Fibroblast of pulmonary artery (primary cell): ENCODE measurements around the gene PPP2R5C.

Experiments
- DNase-seq: peaks from one replicate; pipeline ENCODE4 v3.0.0-alpha.2; 2010; ENCODE audit warnings: low read depth
- H3K4me3 ChIP-seq: replicated peaks from 2 replicates; pipeline ENCODE4 v1.5.1; 2011; ENCODE audit warnings: low read depth, mild to moderate bottlenecking, control low read depth, low read length, moderate library complexity
- TF ChIP-seq, protein P1 (sequence below): IDR thresholded peaks from 2 replicates; pipeline ENCODE4 v1.5.1; 2011; ENCODE audit warnings: mild to moderate bottlenecking, control low read depth, low read length, inconsistent platforms; ENCODE audit errors: missing control alignments

The PPP2R5C gene

DNA sequence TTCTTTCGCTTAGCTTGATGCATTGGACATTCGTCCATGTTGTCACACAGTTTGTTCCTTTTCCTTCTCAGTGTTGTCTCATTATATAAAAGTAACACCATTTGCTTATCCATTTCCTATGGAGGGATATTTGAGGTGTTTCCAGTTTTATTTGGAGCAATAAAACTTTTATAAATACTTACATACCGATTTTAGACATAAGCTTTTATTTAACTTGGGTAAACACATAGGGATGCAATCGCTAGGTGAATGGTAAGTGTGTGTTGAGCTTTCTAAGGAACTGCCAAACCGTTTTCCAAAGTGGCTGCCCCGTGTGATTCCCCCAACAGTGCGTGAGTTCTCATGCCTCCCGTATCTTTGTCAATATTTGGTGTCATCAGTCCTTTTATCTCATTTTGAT lies 107.7 kb downstream of the PPP2R5C start:
- TF ChIP-seq, protein P1, sequence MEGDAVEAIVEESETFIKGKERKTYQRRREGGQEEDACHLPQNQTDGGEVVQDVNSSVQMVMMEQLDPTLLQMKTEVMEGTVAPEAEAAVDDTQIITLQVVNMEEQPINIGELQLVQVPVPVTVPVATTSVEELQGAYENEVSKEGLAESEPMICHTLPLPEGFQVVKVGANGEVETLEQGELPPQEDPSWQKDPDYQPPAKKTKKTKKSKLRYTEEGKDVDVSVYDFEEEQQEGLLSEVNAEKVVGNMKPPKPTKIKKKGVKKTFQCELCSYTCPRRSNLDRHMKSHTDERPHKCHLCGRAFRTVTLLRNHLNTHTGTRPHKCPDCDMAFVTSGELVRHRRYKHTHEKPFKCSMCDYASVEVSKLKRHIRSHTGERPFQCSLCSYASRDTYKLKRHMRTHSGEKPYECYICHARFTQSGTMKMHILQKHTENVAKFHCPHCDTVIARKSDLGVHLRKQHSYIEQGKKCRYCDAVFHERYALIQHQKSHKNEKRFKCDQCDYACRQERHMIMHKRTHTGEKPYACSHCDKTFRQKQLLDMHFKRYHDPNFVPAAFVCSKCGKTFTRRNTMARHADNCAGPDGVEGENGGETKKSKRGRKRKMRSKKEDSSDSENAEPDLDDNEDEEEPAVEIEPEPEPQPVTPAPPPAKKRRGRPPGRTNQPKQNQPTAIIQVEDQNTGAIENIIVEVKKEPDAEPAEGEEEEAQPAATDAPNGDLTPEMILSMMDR, result no peak
- no peak for DNase-seq
- H3K4me3 ChIP-seq, result no peak overlapping the region

DNA sequence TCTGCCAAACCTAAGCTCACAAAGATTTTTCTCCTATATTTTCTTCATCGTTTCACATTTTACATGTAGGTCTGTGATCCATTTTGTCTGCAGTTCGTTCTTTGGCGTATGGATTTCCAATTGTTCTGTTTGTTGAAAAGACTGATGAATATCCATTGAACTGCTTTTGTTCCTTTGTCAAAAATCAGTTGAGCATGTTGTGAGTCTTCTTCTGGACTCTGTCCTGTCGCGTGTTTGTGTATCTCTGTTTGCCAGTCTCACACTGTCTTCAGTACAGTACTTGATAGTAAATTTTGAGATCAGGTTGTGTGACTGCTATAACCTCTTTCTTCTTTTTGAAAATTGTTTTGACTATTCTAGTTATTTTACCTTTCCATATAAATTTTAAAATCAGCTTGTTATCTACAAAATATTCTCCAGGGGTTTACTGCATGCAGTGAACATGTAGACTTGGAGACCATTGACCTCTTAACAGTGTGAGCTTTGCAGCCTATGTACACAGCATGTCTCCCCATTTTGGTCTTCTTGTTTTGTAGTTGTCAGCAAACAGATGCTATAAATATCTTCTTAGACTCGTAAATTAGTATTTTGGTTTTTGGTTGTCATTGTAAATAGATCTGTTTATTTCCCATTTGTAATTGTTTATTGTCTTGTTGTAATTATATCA lies 108.9 kb downstream of the PPP2R5C start:
- no peak for DNase-seq
- TF ChIP-seq, protein P1, result no peak

DNA sequence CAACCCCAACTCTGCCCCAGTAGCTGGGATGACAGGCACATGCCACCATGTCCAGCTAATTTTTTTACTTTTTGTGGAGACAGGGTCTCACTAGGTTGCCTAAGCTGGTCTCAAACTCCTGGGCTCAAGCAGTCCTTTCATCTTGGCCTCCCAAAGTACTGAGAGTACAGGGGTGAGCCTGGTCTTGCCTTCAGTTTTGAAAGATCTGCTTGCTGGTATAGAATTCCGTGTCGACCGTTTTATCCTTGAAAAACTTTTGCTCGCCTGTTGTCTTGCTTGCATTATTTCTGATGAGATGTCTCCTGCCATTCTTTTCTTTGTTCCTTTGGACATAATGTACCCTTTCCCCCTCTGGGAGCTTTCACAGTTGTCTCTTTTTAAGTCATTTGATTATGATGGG lies 110.8 kb downstream of the PPP2R5C start:
- TF ChIP-seq, protein P1, result no peak
- no peak for DNase-seq
- H3K4me3 ChIP-seq, result no peak overlapping the region

More for the DNA sequence above, 108.9 kb downstream of the PPP2R5C start:
- no peak overlapping the region for H3K4me3 ChIP-seq

DNA sequence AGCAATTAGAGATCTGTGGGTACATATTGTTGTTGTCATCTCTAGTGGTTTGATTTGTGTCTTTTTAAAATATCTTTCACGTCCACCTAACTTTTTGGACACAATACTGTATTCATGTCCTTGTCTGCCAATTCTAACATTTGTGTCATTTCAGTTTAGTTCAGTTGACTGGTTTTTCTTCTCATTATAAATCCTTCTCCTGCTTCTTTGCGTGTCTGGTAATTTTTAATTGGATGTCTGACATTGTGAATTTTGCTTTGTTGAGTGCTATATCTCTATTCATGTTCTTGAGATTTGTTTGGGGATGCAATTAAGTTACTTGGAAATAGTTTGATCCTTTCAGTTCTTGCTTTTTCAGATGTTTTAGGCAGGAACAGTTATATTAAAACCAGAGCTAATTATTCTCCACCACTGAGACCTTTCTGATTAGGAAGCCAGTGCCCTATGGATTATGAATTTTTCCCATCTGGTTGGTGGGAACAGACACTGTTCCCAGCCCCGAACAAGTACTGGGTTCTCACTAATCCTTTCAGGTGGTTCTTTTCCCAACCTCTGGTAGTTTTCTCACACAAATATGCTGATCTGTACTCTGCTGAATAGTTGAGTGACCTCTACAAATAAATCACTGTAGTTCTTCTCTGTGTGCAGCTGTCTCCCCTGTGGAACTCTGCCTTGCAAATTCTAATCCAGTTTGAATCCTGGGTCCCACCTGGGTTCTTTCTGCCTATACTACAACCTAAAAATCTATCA lies 111.7 kb downstream of the PPP2R5C start:
- H3K4me3 ChIP-seq, result no peak overlapping the region
- TF ChIP-seq, protein P1, result no peak
- DNase-seq, result no peak

DNA sequence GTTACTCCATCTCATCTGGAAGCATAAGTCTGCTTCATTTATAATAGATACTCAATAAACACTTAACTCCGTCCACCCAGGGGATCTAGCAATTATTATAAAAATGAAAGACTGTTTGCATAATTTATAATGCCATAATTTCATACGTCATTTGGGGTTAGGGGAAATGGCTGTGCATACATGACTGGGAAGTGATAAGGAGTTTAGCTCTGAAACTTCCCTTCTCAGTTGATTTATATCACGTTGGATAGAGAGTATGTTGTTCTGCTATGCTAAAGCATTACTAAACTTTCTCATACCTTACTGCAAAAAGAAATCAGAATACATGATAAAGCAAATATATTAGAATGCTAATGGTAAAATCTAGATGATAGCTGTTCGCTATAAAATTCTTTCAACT lies 112.5 kb downstream of the PPP2R5C start:
- TF ChIP-seq, protein P1, result no peak
- H3K4me3 ChIP-seq, result no peak overlapping the region
- no peak for DNase-seq

DNA sequence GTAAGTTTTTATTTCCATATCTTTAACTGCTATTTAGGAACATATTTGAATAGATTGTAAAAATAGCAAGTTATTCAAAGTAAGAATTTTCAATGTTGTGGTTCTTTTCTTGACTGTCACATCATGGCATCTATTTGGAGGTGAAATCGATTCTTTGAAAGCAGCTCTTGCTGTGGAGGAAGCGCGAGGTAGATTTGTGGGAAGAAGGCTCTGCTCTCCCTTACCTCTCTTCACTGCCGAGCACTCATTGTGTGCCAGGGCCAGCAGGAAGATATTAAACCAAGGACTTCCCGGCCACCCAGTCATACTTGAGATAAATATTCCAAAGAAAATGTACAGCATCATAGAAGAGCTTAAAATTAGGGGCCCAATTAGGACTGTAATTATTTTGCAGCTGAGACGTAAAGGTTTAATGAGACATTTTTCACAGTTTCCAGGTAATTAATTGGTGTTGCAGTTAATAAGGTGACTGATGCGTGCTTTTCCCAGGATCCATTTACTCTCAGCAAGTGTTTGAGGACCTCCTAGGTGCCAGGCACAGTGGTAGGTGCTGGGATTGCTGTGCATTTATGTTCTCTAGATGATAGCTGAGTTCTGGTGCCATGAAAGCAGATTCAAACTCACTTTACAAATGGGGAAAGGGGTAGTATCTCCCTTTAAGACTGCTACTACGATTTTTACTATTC lies 113.7 kb downstream of the PPP2R5C start:
- H3K4me3 ChIP-seq, result no peak overlapping the region
- DNase-seq, result no peak
- TF ChIP-seq, protein P1, result no peak
